ENCODE measurements around the gene PRPF19. TPM values are rescaled to one million over a fixed set of nuclear protein-coding genes. Genes with fewer than 3 reads are reported as not detected.

PRPF19 gene
- total RNA-seq, 1 donor: 39.8 TPM

GRCh38 chr11:60937811-60938210 lies 31.4 kb upstream of the PRPF19 start:
- Histone ChIP-seq H4K20me1 (ENCODE audit: insufficient read depth, low read length) (no peaks in the 10 kb centered on the region), H3K36me3 (ENCODE audit: insufficient read depth, low read length) (no peaks in the 10 kb centered on the region)
- DNase-seq (ENCODE audit: insufficient read length, low spot score, missing footprints): peak; percentile 6

GRCh38 chr11:60937144-60937527 lies 30.8 kb upstream of the PRPF19 start:
- TF ChIP-seq CTCF (IDR thresholded peaks at IDR 0.05; ENCODE audit: extremely low read depth, low read depth, low read length): no peak
- Histone ChIP-seq H3K4me3 (ENCODE audit: insufficient read depth, low read length) (no peak overlapping the region), H4K20me1 (ENCODE audit: insufficient read depth, low read length) (no peaks in the 10 kb centered on the region), H3K4me1 (ENCODE audit: insufficient read depth, low read length) (no peaks in the 10 kb centered on the region), H3K27ac (ENCODE audit: low read depth, low read length) (no peak overlapping the region), H3K4me2 (ENCODE audit: insufficient read depth, low read length) (no peak overlapping the region), H2AFZ (ENCODE audit: low read length) (no peak overlapping the region), H3K27me3 (ENCODE audit: insufficient read depth, low read length) (no peaks in the 10 kb centered on the region), H3K9me3 (ENCODE audit: low read depth, low read length) (no peaks in the 10 kb centered on the region), H3K79me2 (ENCODE audit: insufficient read depth, low read length) (no peaks in the 10 kb centered on the region), H3K36me3 (ENCODE audit: insufficient read depth, low read length) (peaks cover 2% of the 10 kb centered on the region)
- no peak for DNase-seq (ENCODE audit: insufficient read length, low spot score, missing footprints)

More at GRCh38 chr11:60937811-60938210, 31.4 kb upstream of the PRPF19 start:
- H3K4me1 ChIP-seq (ENCODE audit: insufficient read depth, low read length): no peaks in the 10 kb centered on the region
- no peak overlapping the region for H2AFZ ChIP-seq (ENCODE audit: low read length)
- TF ChIP-seq CTCF (IDR thresholded peaks at IDR 0.05; ENCODE audit: extremely low read depth, low read depth, low read length): no peak
- no peaks in the 10 kb centered on the region for H3K9me3 ChIP-seq (ENCODE audit: low read depth, low read length)
- H3K4me3 ChIP-seq (ENCODE audit: insufficient read depth, low read length): no peak overlapping the region
- no peaks in the 10 kb centered on the region for H3K27me3 ChIP-seq (ENCODE audit: insufficient read depth, low read length)
- no peaks in the 10 kb centered on the region for H3K79me2 ChIP-seq (ENCODE audit: insufficient read depth, low read length)
- no peak overlapping the region for H3K27ac ChIP-seq (ENCODE audit: low read depth, low read length)
- no peak overlapping the region for H3K4me2 ChIP-seq (ENCODE audit: insufficient read depth, low read length)

GRCh38 chr11:60936467-60937143 lies 30.2 kb upstream of the PRPF19 start:
- Histone ChIP-seq H3K79me2 (ENCODE audit: insufficient read depth, low read length) (no peaks in the 10 kb centered on the region), H2AFZ (ENCODE audit: low read length) (no peak overlapping the region), H3K4me2 (ENCODE audit: insufficient read depth, low read length) (no peak overlapping the region), H4K20me1 (ENCODE audit: insufficient read depth, low read length) (no peaks in the 10 kb centered on the region), H3K4me1 (ENCODE audit: insufficient read depth, low read length) (no peaks in the 10 kb centered on the region), H3K9me3 (ENCODE audit: low read depth, low read length) (no peaks in the 10 kb centered on the region), H3K4me3 (ENCODE audit: insufficient read depth, low read length) (no peak overlapping the region), H3K27ac (ENCODE audit: low read depth, low read length) (no peak overlapping the region), H3K36me3 (ENCODE audit: insufficient read depth, low read length) (peaks cover 5% of the 10 kb centered on the region), H3K27me3 (ENCODE audit: insufficient read depth, low read length) (no peaks in the 10 kb centered on the region)
- peak; percentile 80 for DNase-seq (ENCODE audit: insufficient read length, low spot score, missing footprints)
- TF ChIP-seq CTCF (IDR thresholded peaks at IDR 0.05; ENCODE audit: extremely low read depth, low read depth, low read length): no peak

- Histone ChIP-seq H3K4me3 (ENCODE audit: insufficient read depth, low read length) (no peak overlapping the region), H3K9me3 (ENCODE audit: low read depth, low read length) (no peaks in the 10 kb centered on the region), H3K79me2 (ENCODE audit: insufficient read depth, low read length) (no peaks in the 10 kb centered on the region), H3K27ac (ENCODE audit: low read depth, low read length) (no peak overlapping the region), H3K4me1 (ENCODE audit: insufficient read depth, low read length) (no peaks in the 10 kb centered on the region), H3K27me3 (ENCODE audit: insufficient read depth, low read length) (no peaks in the 10 kb centered on the region), H3K4me2 (ENCODE audit: insufficient read depth, low read length) (no peak overlapping the region), H2AFZ (ENCODE audit: low read length) (no peak overlapping the region), H4K20me1 (ENCODE audit: insufficient read depth, low read length) (no peaks in the 10 kb centered on the region), H3K36me3 (ENCODE audit: insufficient read depth, low read length) (peaks cover 5% of the 10 kb centered on the region)
- DNase-seq (ENCODE audit: insufficient read length, low spot score, missing footprints): peak; percentile 76
- no peak for TF ChIP-seq CTCF (IDR thresholded peaks at IDR 0.05; ENCODE audit: extremely low read depth, low read depth, low read length)
These were observed 29.5 kb upstream of the PRPF19 start for GRCh38 chr11:60935676-60936442.

Data from osteoblast (primary cell).